Adrenal gland (tissue), 12 donors: ENCODE data around the gene THUMPD2. TPM values are rescaled to one million over a fixed set of nuclear protein-coding genes. Genes with fewer than 3 reads are reported as not detected.

Experiments used
- DNase-seq, 7 donors: peaks; one replicate each; pipeline ENCODE4 v3.0.0-alpha.2; 2019 to 2020
- H3K27ac ChIP-seq, 5 donors: fragments of 200-600 bp; sonication (generic) in 4 of 5; 1 replicate in 3 of 5; 2 replicates in 2 of 5; pipeline versions ENCODE4 v1.5.1 to v1.8.0; 2016 to 2020; ENCODE audit warnings: mild to moderate bottlenecking in 1 of 5
- H3K27me3 ChIP-seq: fragments of 200-600 bp; 2 replicates; pipeline ENCODE4 v1.8.0; 2021
- H3K36me3 ChIP-seq, 2 donors: fragments of 200-600 bp; replicated peaks in 1 of 2; 1 replicate in 1 of 2; 2 replicates in 1 of 2; pipeline versions ENCODE4 v1.5.1 to v1.8.0; 2018 to 2022
- H3K4me1 ChIP-seq, 2 donors: fragments of 200-600 bp; replicated peaks in 1 of 2; 1 replicate in 1 of 2; 2 replicates in 1 of 2; pipeline versions ENCODE4 v1.5.1 to v1.8.0; 2018 to 2021
- H3K4me3 ChIP-seq, 4 donors: fragments of 200-600 bp; sonication (generic) in 3 of 4; one replicate each; pipeline ENCODE4 v1.5.1; 2016 to 2018
- H3K9me3 ChIP-seq, 3 donors: fragments of 200-600 bp; sonication (generic) in 1 of 3; replicated peaks in 1 of 3; 1 replicate in 2 of 3; 2 replicates in 1 of 3; pipeline versions ENCODE4 v1.5.1 to v1.8.0; 2016 to 2021
- POLR2A ChIP-seq, 2 donors: fragments of 450-650 bp; IDR thresholded peaks; one replicate each; pipeline ENCODE4 v1.6.1; 2017; ENCODE audit warnings: antibody characterized with exemption in 2 of 2, mild to moderate bottlenecking in 2 of 2, moderate library complexity in 1 of 2
- WGBS, 4 donors: extraction: QIAGEN DNeasy Blood & Tissue Kit in 2 of 4; methylation state at CpG; one replicate each; pipeline versions ENCODE4 v1.1.5 to v1.1.7; 2013 to 2017; 5-methylcytosine and 5-hydroxymethylcytosine counted together
- intact Hi-C, 2 donors: fragments of 100-400 bp; cut with DNase I; formaldehyde crosslinking; loops; one replicate each; pipeline versions ENCODE4 v1.14.1 to v1.15.0; 2022 to 2023
- polyA plus RNA-seq, 3 donors: library from polyadenylated mRNA; stranded (reverse); fragments of 200-250 nt in 2 of 3; fragments of 350-450 nt in 1 of 3; fragmentation: Illumina TruSeq in 1 of 3; extraction: RNeasy Lipid Tissue Mini Kit (QIAGEN cat#74804) in 1 of 3; gene quantifications; one replicate each; pipeline ENCODE4 v1.2.3, GENCODE V29; 2013 to 2014
- total RNA-seq, 9 donors: library from RNA; depleted of rRNA in 4 of 9; stranded (reverse); fragments of >200 nt in 4 of 9; fragments of 120-200 nt in 1 of 9; fragmentation: NEBNext Ultra II Directional in 1 of 9; extraction: Animal tissue kit (Norgen Biotek cat#: 25700) in 1 of 9; gene quantifications; one replicate each; pipeline versions ENCODE4 v1.1.0 to v1.2.4, GENCODE V29; 2013 to 2023
- TF ChIP-seq, protein P1 (sequence below), 6 experiments: fragments of 450-650 bp in 4 of 6; fragments of 200-600 bp in 2 of 6; sonication (generic) in 1 of 6; IDR thresholded peaks; 1 replicate in 5 of 6; 2 replicates in 1 of 6; pipeline versions ENCODE4 v1.5.1 to v1.8.0; 2016 to 2021; ENCODE audit warnings: antibody characterized with exemption in 6 of 6, mild to moderate bottlenecking in 2 of 6, moderate library complexity in 1 of 6
- donor health status: healthy with polysubstance abuse.
- donor health status: Bipolar disorder and iron deficiency.
- donor health status: DM: yes; HTN: yes; CAD: no.
- donor health status: DM: no; HTN: no; CAD: no.
- donor health status: DM: no; HTN: no; CAD: no.
- donor health status: DM: yes; HTN: yes; CAD: no.

THUMPD2 gene
- total and polyA plus RNA-seq, 12 donors = 3.0 to 216 (median 10.0) TPM

DNA sequence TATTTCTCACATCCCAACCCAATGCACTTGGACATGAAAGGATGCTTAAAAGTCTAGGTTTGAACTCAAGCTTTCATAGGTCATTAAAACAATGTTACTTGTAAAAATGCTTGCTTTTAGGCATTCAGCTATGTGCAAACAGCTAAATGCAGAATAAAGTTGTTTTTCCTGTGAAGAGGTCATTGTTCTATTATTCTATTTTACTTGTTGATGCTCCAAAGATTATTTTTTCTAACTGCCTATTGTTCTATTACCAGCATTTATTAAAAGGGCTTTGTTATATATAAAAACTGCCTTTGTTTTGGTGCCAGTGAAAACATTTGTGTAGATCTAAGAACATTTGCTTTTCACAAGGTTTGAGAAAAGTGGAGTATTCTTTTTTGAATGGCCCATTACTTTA, 64.0 kb downstream of the THUMPD2 start:
- H3K4me1 ChIP-seq = no peaks in the 10 kb centered on the region
- intact Hi-C loops = no loop called here
- no peaks in the 10 kb centered on the region for H3K36me3 ChIP-seq
- H3K4me3 ChIP-seq = no peak overlapping the region
- no peak for DNase-seq
- TF ChIP-seq, protein P1, sequence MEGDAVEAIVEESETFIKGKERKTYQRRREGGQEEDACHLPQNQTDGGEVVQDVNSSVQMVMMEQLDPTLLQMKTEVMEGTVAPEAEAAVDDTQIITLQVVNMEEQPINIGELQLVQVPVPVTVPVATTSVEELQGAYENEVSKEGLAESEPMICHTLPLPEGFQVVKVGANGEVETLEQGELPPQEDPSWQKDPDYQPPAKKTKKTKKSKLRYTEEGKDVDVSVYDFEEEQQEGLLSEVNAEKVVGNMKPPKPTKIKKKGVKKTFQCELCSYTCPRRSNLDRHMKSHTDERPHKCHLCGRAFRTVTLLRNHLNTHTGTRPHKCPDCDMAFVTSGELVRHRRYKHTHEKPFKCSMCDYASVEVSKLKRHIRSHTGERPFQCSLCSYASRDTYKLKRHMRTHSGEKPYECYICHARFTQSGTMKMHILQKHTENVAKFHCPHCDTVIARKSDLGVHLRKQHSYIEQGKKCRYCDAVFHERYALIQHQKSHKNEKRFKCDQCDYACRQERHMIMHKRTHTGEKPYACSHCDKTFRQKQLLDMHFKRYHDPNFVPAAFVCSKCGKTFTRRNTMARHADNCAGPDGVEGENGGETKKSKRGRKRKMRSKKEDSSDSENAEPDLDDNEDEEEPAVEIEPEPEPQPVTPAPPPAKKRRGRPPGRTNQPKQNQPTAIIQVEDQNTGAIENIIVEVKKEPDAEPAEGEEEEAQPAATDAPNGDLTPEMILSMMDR (IDR thresholded peaks at IDR 0.05) = no peak
- no peak for TF ChIP-seq POLR2A (IDR thresholded peaks at IDR 0.05)
- no peaks in the 10 kb centered on the region for H3K9me3 ChIP-seq
- no peak overlapping the region for H3K27ac ChIP-seq
- H3K27me3 ChIP-seq = no peaks in the 10 kb centered on the region

DNA sequence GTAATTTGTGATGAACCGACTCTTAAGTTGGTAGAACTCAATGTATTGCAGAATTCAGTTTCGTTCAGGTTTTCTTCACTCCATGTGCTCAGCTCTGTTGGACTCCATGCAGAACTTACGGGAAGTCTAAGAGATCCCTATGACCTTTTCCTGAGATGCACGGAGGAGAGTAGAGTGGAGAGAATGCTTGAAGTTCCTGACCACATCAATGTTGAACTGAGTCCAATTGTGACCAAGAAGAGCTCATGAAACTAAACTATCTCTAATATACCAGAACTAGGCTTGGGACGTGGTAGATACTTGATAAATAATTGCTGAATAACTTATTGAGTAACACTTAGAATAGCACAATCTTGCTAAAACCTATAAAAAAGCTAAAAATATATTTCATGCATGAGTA, 66.1 kb downstream of the THUMPD2 start:
- WGBS, 4 donors = 96 to 98% (median 96%) methylated on average over 5 of the region's 5 CpGs
- Histone ChIP-seq H3K4me3 (no peak overlapping the region), H3K27ac (no peak overlapping the region), H3K4me1 (no peaks in the 10 kb centered on the region), H3K27me3 (no peaks in the 10 kb centered on the region), H3K36me3 (no peaks in the 10 kb centered on the region), H3K9me3 (no peaks in the 10 kb centered on the region)
- intact Hi-C loops = no loop called here
- no peak for DNase-seq
- no peak for TF ChIP-seq POLR2A (IDR thresholded peaks at IDR 0.05)
- TF ChIP-seq, protein P1 (IDR thresholded peaks at IDR 0.05) = no peak

DNA sequence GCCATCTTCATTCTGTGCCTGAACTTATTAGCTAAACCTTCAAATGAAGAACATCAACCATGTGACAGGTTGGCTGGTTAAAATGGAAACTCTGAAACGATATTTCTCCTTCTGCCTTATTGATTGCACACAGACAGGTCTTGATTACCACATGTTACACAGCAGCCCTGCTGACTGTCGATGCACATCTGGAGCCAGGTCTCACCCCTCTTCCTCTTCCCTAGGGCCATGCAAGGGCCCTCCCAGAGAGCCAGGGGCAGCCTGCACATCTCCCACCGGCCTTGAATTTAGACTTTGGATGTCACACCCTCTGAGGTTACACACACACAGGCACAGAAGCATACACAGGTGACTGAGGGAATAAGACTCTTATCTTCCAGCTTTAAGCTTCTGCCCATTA, 68.3 kb downstream of the THUMPD2 start:
- WGBS, 4 donors = 78 to 83% (median 80%) methylated on average over 3 of the region's 3 CpGs
- no peak overlapping the region for H3K4me3 ChIP-seq
- no peaks in the 10 kb centered on the region for H3K9me3 ChIP-seq
- no peaks in the 10 kb centered on the region for H3K36me3 ChIP-seq
- no peak for DNase-seq
- intact Hi-C loops = no loop called here
- no peaks in the 10 kb centered on the region for H3K4me1 ChIP-seq
- TF ChIP-seq POLR2A (IDR thresholded peaks at IDR 0.05) = no peak
- TF ChIP-seq, protein P1 (IDR thresholded peaks at IDR 0.05) = no peak
- no peak overlapping the region for H3K27ac ChIP-seq
- H3K27me3 ChIP-seq = no peaks in the 10 kb centered on the region

- TF ChIP-seq, protein P1 (IDR thresholded peaks at IDR 0.05) = no peak
- TF ChIP-seq POLR2A (IDR thresholded peaks at IDR 0.05) = no peak
- WGBS, 4 donors = 95 to 98% (median 96%) methylated on average over 9 of the region's 9 CpGs
- no peaks in the 10 kb centered on the region for H3K27me3 ChIP-seq
- no peaks in the 10 kb centered on the region for H3K4me1 ChIP-seq
- DNase-seq = no peak
- intact Hi-C loops = no loop called here
- H3K4me3 ChIP-seq = no peak overlapping the region
- H3K9me3 ChIP-seq = no peaks in the 10 kb centered on the region
- no peaks in the 10 kb centered on the region for H3K36me3 ChIP-seq
- no peak overlapping the region for H3K27ac ChIP-seq
Observed at GRCh38 chr2:39708003-39708402, 71.1 kb downstream of the THUMPD2 start.
